Measurements from ENCODE around the gene KCNE1. TPM values are rescaled to one million over a fixed set of nuclear protein-coding genes. Genes with fewer than 3 reads are reported as not detected.
"Not testable (repeated sequence)": the region's sequence is repeated elsewhere in the genome, so short reads cannot be mapped to it uniquely, and the experiment has no call there.

The KCNE1 gene
- total RNA-seq, 1 donor from 2014 or later, result 0.82 TPM

DNA sequence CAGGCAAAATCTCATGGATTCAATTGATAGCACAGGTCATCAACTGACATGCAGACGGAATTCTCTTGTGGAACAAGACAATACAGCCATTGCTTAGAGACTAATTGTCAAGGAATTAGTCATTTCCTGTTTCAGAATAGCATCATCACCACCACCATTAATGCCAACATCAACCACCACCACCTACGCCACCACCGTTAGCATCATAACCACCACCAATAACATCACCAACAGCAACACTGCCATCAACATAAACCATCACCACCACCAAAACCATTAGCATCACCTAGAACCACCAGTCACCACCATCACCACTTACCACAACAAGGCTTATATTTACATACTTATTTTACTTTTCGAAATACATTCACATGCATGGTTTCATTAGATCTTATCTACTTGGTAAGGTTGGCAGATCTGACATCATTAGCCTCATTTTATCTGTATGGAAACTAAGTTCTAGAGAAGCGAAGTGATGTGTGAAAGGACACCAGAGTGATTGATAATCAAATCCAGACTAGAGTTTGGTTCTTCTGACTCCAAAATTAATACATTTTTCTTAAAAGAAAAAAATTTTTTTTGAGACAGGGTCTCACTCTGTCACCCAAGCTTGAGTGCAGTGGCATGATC lies 94.4 kb downstream of the KCNE1 start:
- not testable (repeated sequence) for DNase-seq

DNA sequence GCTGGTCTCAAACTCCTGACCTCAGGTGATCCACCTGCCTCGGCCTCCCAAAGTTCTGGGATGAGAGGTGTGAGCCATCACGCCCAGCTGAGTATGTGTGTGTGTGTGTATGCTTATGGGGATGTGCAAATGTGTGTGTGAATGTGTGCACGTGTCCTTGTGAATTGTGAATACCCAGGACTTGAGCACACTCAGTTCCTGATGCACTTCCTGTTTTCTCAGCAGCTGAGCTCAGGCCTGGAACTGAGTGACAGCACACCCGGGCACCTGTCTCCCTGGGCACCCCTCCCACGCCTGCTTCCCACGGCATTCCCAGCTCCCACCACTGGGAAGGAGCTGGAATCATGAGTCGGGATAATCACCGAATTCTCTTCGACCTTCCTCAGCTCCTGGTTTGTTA lies 104.7 kb downstream of the KCNE1 start:
- not testable (repeated sequence) for DNase-seq

DNA sequence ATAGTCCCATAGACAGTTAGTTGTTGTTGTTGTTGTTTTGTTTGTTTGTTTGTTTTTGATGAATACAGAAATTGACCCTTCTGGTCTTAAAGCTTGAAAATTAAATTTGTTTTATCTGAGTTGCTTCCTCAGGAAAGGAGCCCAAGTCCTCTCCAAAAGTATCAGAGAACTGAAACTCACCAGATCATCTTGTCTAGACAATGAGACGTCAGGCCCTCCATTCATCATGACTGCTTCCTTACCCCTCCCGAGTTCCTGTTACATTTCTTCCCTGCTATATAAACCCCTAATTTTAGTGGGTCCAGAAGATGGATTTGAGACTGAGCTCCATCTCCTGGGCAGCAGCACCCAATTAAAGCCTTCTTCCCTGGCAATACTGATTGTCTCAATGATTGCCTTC lies 105.3 kb downstream of the KCNE1 start:
- DNase-seq, result not testable (repeated sequence)

DNA sequence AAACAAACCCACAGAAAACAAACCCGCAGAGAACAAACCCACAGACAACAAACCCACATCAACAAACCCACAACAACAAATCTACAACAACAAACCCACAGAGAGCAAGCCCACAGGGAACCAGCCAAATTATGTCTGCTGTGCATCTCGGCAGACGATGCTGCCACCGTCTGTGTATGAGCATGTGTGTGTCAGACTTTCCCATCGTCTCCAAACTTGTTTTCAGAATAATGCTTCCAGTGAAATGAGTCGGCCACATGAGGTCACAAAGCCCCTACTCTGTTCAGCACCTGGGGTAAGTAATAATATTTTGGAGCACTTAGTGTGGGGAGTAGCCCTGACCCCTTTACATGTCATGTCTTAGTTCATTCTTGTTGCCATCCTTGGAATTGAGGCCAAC lies 105.9 kb downstream of the KCNE1 start:
- not testable (repeated sequence) for DNase-seq

DNA sequence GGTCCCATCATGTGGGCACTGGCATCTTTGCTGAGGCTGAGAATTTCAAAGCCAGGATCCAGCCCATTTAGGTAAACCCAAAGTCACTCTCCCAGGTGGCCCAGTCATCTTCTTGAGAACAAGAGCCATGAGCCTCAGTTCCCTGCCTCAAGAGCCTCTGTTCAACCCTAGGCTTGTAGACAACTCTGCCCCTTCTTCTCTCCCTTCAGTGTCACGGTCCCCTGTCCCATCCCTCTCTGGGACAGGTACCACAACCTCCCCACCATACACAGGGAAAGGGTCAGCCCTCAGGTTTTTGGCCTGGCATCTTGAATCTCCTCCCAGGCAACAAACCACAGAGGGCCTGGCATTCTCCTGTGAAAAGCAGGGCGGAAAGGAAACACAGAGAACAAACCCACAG lies 106.3 kb downstream of the KCNE1 start:
- DNase-seq, result not testable (repeated sequence)

DNA sequence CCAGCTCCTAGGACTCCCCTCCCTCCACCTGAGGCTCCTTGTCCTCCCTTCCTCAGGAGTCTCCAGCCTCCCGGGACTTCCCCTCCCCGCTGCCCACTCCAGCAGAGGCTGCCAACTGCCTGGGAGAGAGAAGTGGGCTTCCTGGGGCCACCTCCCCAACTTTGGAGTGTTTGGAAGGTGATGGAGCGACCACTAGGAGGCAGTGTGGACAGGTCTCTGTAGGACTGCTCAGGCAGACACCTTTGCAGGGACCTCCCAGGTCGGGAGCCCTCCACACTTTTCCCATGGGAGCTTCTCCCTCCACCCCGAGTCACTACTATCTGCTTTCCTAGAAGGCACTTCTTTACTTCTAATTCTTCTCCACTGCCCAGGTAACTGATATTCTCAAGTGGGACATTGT lies 107.3 kb downstream of the KCNE1 start:
- DNase-seq, result not testable (repeated sequence)

DNA sequence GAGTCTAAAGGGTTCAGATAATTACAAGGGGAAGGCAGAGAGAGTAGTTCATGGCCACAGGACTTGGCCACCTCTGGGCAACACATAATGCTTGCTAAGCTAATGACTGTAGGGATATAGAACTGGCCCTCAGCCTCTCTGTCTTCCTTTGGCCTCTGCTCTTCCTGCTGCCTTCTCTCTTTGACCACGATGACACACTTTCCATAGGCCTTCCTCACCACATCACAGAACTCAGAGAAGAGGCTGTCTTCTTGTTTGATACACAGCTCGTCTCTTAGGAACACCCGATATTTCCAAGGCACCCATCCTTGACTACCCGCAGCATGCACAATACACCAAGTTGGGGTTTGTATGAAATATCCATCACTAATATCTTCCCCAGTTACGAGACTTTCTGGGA lies 111.5 kb downstream of the KCNE1 start:
- not testable (repeated sequence) for DNase-seq

Small RNA genes within 50 kb of the gene (small RNA-seq; reads per million reads assigned to genes)
- not detected for gene RF00614 (ENCODE audit: low replicate concordance)

Other genes starting within 250 kb of the KCNE1 start
- gene KCNE2, start 148.2 kb downstream of the KCNE1 start, total RNA-seq, result not detected
- gene SMIM11, start 136.7 kb downstream of the KCNE1 start, total RNA-seq, result 28.2 TPM
- gene SMIM34, start 88.3 kb downstream of the KCNE1 start, total RNA-seq, result not detected
- gene RCAN1, start 102.9 kb upstream of the KCNE1 start, total RNA-seq, result 140 TPM
- 2.1 TPM for gene CLIC6, start 156.8 kb upstream of the KCNE1 start, total RNA-seq